Cardiac muscle cell (in vitro differentiated cells and primary cell): ENCODE measurements around the gene THBS2. TPM values are rescaled to one million over a fixed set of nuclear protein-coding genes. Genes with fewer than 3 reads are reported as not detected.

ENCODE experiments used
- DNase-seq, 2 donors: peaks; one replicate each; pipeline versions ENCODE4 v3.0.0 to v3.0.0-alpha.2; 2010 to 2017; ENCODE audit warnings: low read depth in 1 of 2, low spot score in 1 of 2
- H3K27ac ChIP-seq: fragments of 200-600 bp; sonication (generic); 2 replicates; pipeline ENCODE4 v1.5.1; 2016
- H3K27me3 ChIP-seq: fragments of 200-600 bp; sonication (generic); 2 replicates; pipeline ENCODE4 v1.6.0; 2016; ENCODE audit warnings: control low read depth
- H3K36me3 ChIP-seq: fragments of 200-600 bp; sonication (generic); 2 replicates; pipeline ENCODE4 v1.5.1; 2016; ENCODE audit warnings: control low read depth
- H3K4me1 ChIP-seq: fragments of 200-600 bp; sonication (generic); 2 replicates; pipeline ENCODE4 v1.8.1; 2017; ENCODE audit warnings: low read depth, mild to moderate bottlenecking, mixed run types
- H3K4me3 ChIP-seq: fragments of 200-600 bp; sonication (generic); 2 replicates; pipeline ENCODE4 v1.5.1; 2016; ENCODE audit warnings: mild to moderate bottlenecking
- H3K9me3 ChIP-seq: fragments of 200-600 bp; sonication (generic); 2 replicates; pipeline ENCODE4 v1.5.1; 2017; ENCODE audit warnings: low read depth, mild to moderate bottlenecking, control low read depth
- CTCF ChIP-seq: IDR thresholded peaks from 2 replicates; pipeline ENCODE4 v1.5.1; 2012; ENCODE audit warnings: low read depth, mild to moderate bottlenecking, low read length
- polyA plus RNA-seq: library from polyadenylated mRNA; unstranded; fragments of >200 nt; fragmentation: Nextera tagmentation; extraction: Ambion mirVana; gene quantifications from 2 replicates; pipeline ENCODE4 v1.2.1, GENCODE V29; 2016
- total RNA-seq: library from RNA; depleted of rRNA; stranded (reverse); fragments of >200 nt; gene quantifications from 2 replicates; pipeline ENCODE4 v1.2.3, GENCODE V29; 2016

Gene THBS2
- total and polyA plus RNA-seq, 2 experiments from 2014 or later = 0.06 to 0.10 TPM

- Histone ChIP-seq H3K4me1 (no peaks in the 10 kb centered on the region), H3K9me3 (no peaks in the 10 kb centered on the region), H3K36me3 (no peaks in the 10 kb centered on the region), H3K4me3 (no peak overlapping the region), H3K27me3 (no peaks in the 10 kb centered on the region), H3K27ac (no peak overlapping the region)
- DNase-seq = no peak
- no peak for TF ChIP-seq CTCF
Observed at GRCh38 chr6:169234634-169235033, 19.0 kb downstream of the THBS2 start.

- TF ChIP-seq CTCF = no peak
- no peaks in the 10 kb centered on the region for H3K36me3 ChIP-seq
- H3K4me3 ChIP-seq = no peak overlapping the region
- no peaks in the 10 kb centered on the region for H3K9me3 ChIP-seq
- no peaks in the 10 kb centered on the region for H3K4me1 ChIP-seq
- no peaks in the 10 kb centered on the region for H3K27me3 ChIP-seq
- DNase-seq = no peak
- H3K27ac ChIP-seq = no peak overlapping the region
Observed at GRCh38 chr6:169233832-169234231, 19.8 kb downstream of the THBS2 start.

- H3K27me3 ChIP-seq = no peaks in the 10 kb centered on the region
- H3K9me3 ChIP-seq = no peaks in the 10 kb centered on the region
- no peak overlapping the region for H3K27ac ChIP-seq
- no peaks in the 10 kb centered on the region for H3K36me3 ChIP-seq
- H3K4me1 ChIP-seq = no peaks in the 10 kb centered on the region
- TF ChIP-seq CTCF = no peak
- H3K4me3 ChIP-seq = no peak overlapping the region
- no peak for DNase-seq
Observed at GRCh38 chr6:169233181-169233580, 20.5 kb downstream of the THBS2 start.

GRCh38 chr6:169232507-169232931 lies 21.1 kb downstream of the THBS2 start:
- H3K36me3 ChIP-seq = no peaks in the 10 kb centered on the region
- no peaks in the 10 kb centered on the region for H3K9me3 ChIP-seq
- no peaks in the 10 kb centered on the region for H3K27me3 ChIP-seq
- H3K27ac ChIP-seq = no peak overlapping the region
- no peak for TF ChIP-seq CTCF
- DNase-seq = no peak
- H3K4me1 ChIP-seq = no peaks in the 10 kb centered on the region
- H3K4me3 ChIP-seq = no peak overlapping the region

GRCh38 chr6:169231790-169232506 lies 21.7 kb downstream of the THBS2 start:
- no peak overlapping the region for H3K27ac ChIP-seq
- no peaks in the 10 kb centered on the region for H3K27me3 ChIP-seq
- no peak overlapping the region for H3K4me3 ChIP-seq
- TF ChIP-seq CTCF = no peak
- H3K36me3 ChIP-seq = no peaks in the 10 kb centered on the region
- H3K4me1 ChIP-seq = no peaks in the 10 kb centered on the region
- H3K9me3 ChIP-seq = no peaks in the 10 kb centered on the region
- no peak for DNase-seq
